ENCODE results near the gene FBXL15. TPM values are rescaled to one million over a fixed set of nuclear protein-coding genes. Genes with fewer than 3 reads are reported as not detected.

FBXL15 gene
- total and polyA plus RNA-seq, 2 of the 13 experiments (the other 11 are each of a cell fraction or from before 2014, with no cell fraction given), result 4.3 to 8.3 TPM

- CTCF ChIA-PET (ENCODE audit: low intra/inter-chr PET ratio, low total read pairs), result no interaction called here
- no TSS peak for BruUV-seq (replicated peaks)
- in situ Hi-C loops (cut with HindIII; ENCODE audit: extremely low pct_ligation_motif_present, low pct_unique_long_range_greater_than_20kb) (no loop called here), intact Hi-C loops (cut with micrococcal nuclease; ENCODE audit: unreplicated experiment) (loop anchor here (2.0 kb wide), 2 partner anchors 17 to 25 kb away; partner anchors contain the start of gene CUEDC2)
- ATAC-seq (peak; percentile 80), DNase-seq (ENCODE audit: low spot score) (peak; percentile 76), FAIRE-seq (peak; percentile 68)
- Histone ChIP-seq H3K27ac (ENCODE audit: extremely low read length, insufficient read depth, low read length) (peak overlapping the region; percentile 82), H3K36me3 (replicated peaks in 1 of 2; ENCODE audit: control insufficient read depth in 1 of 2, insufficient read depth in 2 of 2, low read length in 2 of 2) (peaks cover 1 to 4% of the 10 kb centered on the region in 2 experiments; a peak in 3 of 5 replicates), H3K9me3 (ENCODE audit: low read length) (no peaks in the 10 kb centered on the region), H3K4me1 (ENCODE audit: insufficient read depth, low read length) (peaks cover 28% of the 10 kb centered on the region), H4K20me1 (ENCODE audit: insufficient read depth, low read length) (no peaks in the 10 kb centered on the region), H2AFZ (ENCODE audit: low read length) (peak overlapping the region; percentile 64), H3K4me2 (ENCODE audit: low read depth, low read length) (peak overlapping the region; percentile 96), H3K9ac (ENCODE audit: insufficient read depth, low read depth, low read length) (peak overlapping the region; percentile 88), H3K27me3 (ENCODE audit: control insufficient read depth in 1 of 2, insufficient read depth in 2 of 2, low read length in 2 of 2) (no peaks in the 10 kb centered on the region; a peak in 1 of 5 replicates), H3K79me2 (ENCODE audit: insufficient read depth, low read length) (peaks cover 7% of the 10 kb centered on the region), H3K4me3 (replicated peaks in 1 of 3; ENCODE audit: insufficient read depth in 1 of 3, low read depth in 2 of 3, low read length in 3 of 3) (peak overlapping the region; percentile 57 to 96 (median 64))
- 5% methylated on average over 30 of the region's 30 CpGs for WGBS (ENCODE audit: low lambda C conversion rate)
- POLR2A ChIA-PET, result interaction anchor here (1.3 to 6.2 kb wide), 8 partner anchors 8 to 144 kb away, joined by 3 to 112 read pairs (median 18); partner anchors contain the start of genes CUEDC2 and FBXL15
- peak; percentile 0 for TF ChIP-seq ASH2L (IDR thresholded peaks at IDR 0.05; ENCODE audit: insufficient read length, low read depth, low read length)
- TF ChIP-seq FOXA1 (IDR thresholded peaks at IDR 0.05), result no peak
- TF ChIP-seq FOXA1 (CRISPR knock-in tag; IDR thresholded peaks at IDR 0.05), result 0 out of 2 replicates have a peak, but pooled peaks have one; percentile 23
- 0 out of 2 replicates have a peak, but pooled peaks have one; percentile 16 for TF ChIP-seq MAX (IDR thresholded peaks at IDR 0.05)
- TF ChIP-seq KMT2B (CRISPR knock-in tag; IDR thresholded peaks at IDR 0.05), result 0 out of 2 replicates have a peak, but pooled peaks have one; percentile 8
- no peak for TF ChIP-seq HDAC2 (CRISPR knock-in tag; IDR thresholded peaks at IDR 0.05)
- no peak for TF ChIP-seq PLSCR1 (CRISPR knock-in tag; IDR thresholded peaks at IDR 0.05; ENCODE audit: borderline replicate concordance)
- TF ChIP-seq IKZF4 (CRISPR knock-in tag; IDR thresholded peaks at IDR 0.05; ENCODE audit: borderline replicate concordance, low read depth, not compliant biosample characterization), result no peak
- peak; percentile 6; the same call in 1 of the 2 replicates for TF ChIP-seq KDM5B (CRISPR knock-in tag; IDR thresholded peaks at IDR 0.05; ENCODE audit: borderline replicate concordance)
- TF ChIP-seq ZMAT3 (CRISPR knock-in tag; conservative IDR thresholded peaks at IDR 0.05), result 0 out of 2 replicates have a peak, but pooled peaks have one; percentile 73
- TF ChIP-seq KDM5A (IDR thresholded peaks at IDR 0.05; ENCODE audit: borderline replicate concordance, low read length), result 0 out of 2 replicates have a peak, but pooled peaks have one; percentile 30
- TF ChIP-seq POLR2AphosphoS5 (IDR thresholded peaks at IDR 0.05; ENCODE audit: low read depth, low read length), result 0 out of 2 replicates have a peak, but pooled peaks have one; percentile 15
- peak; percentile 93 for TF ChIP-seq ZNF362 (CRISPR knock-in tag; IDR thresholded peaks at IDR 0.05; ENCODE audit: borderline replicate concordance)
- TF ChIP-seq FOXA3 (CRISPR knock-in tag; IDR thresholded peaks at IDR 0.05), result peak; percentile 22; the same call in 1 of the 2 replicates
- 0 out of 2 replicates have a peak, but pooled peaks have one; percentile 4 for TF ChIP-seq ZC3H13 (CRISPR knock-in tag; IDR thresholded peaks at IDR 0.05)
- peak; percentile 72; the same call in 1 of the 2 replicates for TF ChIP-seq TFAP4 (IDR thresholded peaks at IDR 0.05; ENCODE audit: borderline replicate concordance, low read depth)
- TF ChIP-seq NCOR1 (IDR thresholded peaks at IDR 0.05; ENCODE audit: borderline replicate concordance, low read length), result 0 out of 2 replicates have a peak, but pooled peaks have one; percentile 15
- TF ChIP-seq YY1 (IDR thresholded peaks at IDR 0.05; ENCODE audit: insufficient read depth, insufficient replicate concordance, low read depth, low read length), result peak; percentile 29
- no peak for TF ChIP-seq NKX3-1 (CRISPR knock-in tag; IDR thresholded peaks at IDR 0.05)
- TF ChIP-seq FOXJ3 (CRISPR knock-in tag; IDR thresholded peaks at IDR 0.05; ENCODE audit: borderline replicate concordance), result no peak
These were observed 28.9 kb downstream of the FBXL15 start for GRCh38 chr10:102449321-102450123.

Measured in HepG2 (cell line).